Pancreas (tissue), 10 donors: Measurements from ENCODE around the gene NCBP2L. TPM values are rescaled to one million over a fixed set of nuclear protein-coding genes. Genes with fewer than 3 reads are reported as not detected.

Source experiments
- ATAC-seq, 4 donors: fragments of 200-7000 bp; cut with Tn5 transposase; one replicate each; pipeline versions ENCODE4 v1.8.0 to v1.9.1; 2020; ENCODE audit warnings: mild to moderate bottlenecking in 4 of 4, moderate library complexity in 4 of 4
- DNase-seq, 6 donors: peaks; one replicate each; pipeline ENCODE4 v3.0.0-alpha.2; 2020
- FAIRE-seq: peaks from 2 replicates; lab custom pipeline; 2012; peaks lifted over from hg19 to GRCh38; lab: Jason Lieb, UNC
- H3K27ac ChIP-seq, 4 donors: fragments of 200-600 bp; sonication (generic); 1 replicate in 3 of 4; 2 replicates in 1 of 4; pipeline versions ENCODE4 v1.5.0 to v1.8.0; 2020
- H3K27me3 ChIP-seq, 4 donors: fragments of 200-600 bp; one replicate each; pipeline ENCODE4 v1.8.0; 2021
- H3K36me3 ChIP-seq, 3 donors: fragments of 200-600 bp; sonication (generic) in 1 of 3; one replicate each; pipeline versions ENCODE4 v1.5.0 to v1.8.0; 2020 to 2021
- H3K4me1 ChIP-seq, 3 donors: fragments of 200-600 bp; one replicate each; pipeline ENCODE4 v1.8.0; 2021
- H3K4me3 ChIP-seq, 4 donors: fragments of 200-600 bp; sonication (generic) in 2 of 4; one replicate each; pipeline versions ENCODE4 v1.5.0 to v1.8.0; 2020 to 2021
- H3K9me3 ChIP-seq, 4 donors: fragments of 200-600 bp; one replicate each; pipeline ENCODE4 v1.8.0; 2021
- WGBS, 2 donors: extraction: QIAGEN DNeasy Blood & Tissue Kit; methylation state at CpG; one replicate each; pipeline ENCODE4 v1.1.7; 2013; 5-methylcytosine and 5-hydroxymethylcytosine counted together
- intact Hi-C, 3 donors: fragments of 100-400 bp; cut with DNase I; formaldehyde crosslinking; loops; one replicate each; pipeline versions ENCODE4 v1.11.1 to v1.14.2; 2022
- polyA plus RNA-seq, 2 donors: library from polyadenylated mRNA; stranded (reverse); fragments of 200-250 nt; gene quantifications; one replicate each; pipeline ENCODE4 v1.2.3, GENCODE V29; 2013
- total RNA-seq, 6 donors: library from RNA; stranded (reverse); fragmentation: NEBNext Ultra II Directional in 4 of 6; extraction: Animal tissue kit (Norgen Biotek cat#: 25700) in 4 of 6; gene quantifications; one replicate each; pipeline versions ENCODE4 v1.2.1 to v1.2.4, GENCODE V29; 2021 to 2023
- TF ChIP-seq, protein P1 (sequence below), 4 donors: fragments of 200-600 bp; sonication (generic) in 3 of 4; IDR thresholded peaks; one replicate each; pipeline versions ENCODE4 v1.5.0 to v1.8.0; 2021; ENCODE audit warnings: antibody characterized with exemption in 4 of 4
- donor health status: healthy with polysubstance abuse.
- donor health status: DM: no; HTN: no; CAD: no; lungs with moderate emphysema.
- donor health status: DM: no; HTN: no; CAD: no.
- donor health status: control.
- donor health status: control.
- donor health status: Bipolar disorder and iron deficiency.
- donor health status: DM: yes; HTN: yes; CAD: no.
- donor health status: DM: no; HTN: no; CAD: no.
- donor health status: DM: no; HTN: no; CAD: no.
- donor health status: DM: yes; HTN: yes; CAD: no.

NCBP2L gene
- total and polyA plus RNA-seq, 8 donors = 0.11 to 0.38 (median 0.20) TPM; not detected in 3

DNA sequence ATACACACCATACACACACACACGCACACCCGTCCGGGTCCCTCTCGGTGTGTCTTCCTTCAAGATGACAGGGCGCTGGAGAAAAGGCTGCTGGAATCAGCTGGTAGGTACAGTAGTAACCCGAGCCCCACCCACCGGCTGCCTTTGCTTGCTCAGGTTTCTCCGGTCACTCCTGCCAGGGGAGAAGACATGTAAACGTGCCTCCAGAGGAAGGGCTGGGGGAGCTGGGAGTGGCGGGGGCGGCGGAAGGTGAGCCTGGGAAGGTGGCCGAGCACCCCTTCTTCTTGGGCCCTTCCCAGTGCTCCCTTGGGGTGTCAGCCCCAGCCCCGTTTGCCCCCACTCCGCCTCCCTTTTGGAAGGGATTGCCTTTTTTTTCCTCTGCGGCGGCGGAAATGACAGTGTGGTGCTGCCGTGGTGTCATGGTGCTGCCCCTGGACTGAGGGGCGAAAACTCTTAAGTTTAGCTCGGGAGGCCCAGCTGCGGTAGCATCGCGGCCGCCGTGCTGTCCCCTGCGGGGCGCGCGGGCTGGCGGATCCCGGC is 48.2 kb downstream of the NCBP2L start, which contains the start of gene MID2:
Gene MID2, plus strand, starts transcription at position 169 of the 540 bp plus-strand sequence. CDS start 561 bp downstream, outside the sequence.
- ATAC-seq (peak; percentile 68 to 84 (median 78)), FAIRE-seq (no peak), DNase-seq (peak; percentile 54 to 72 (median 67))
- Histone ChIP-seq H3K4me1 (no peaks in the 10 kb centered on the region), H3K9me3 (no peaks in the 10 kb centered on the region), H3K36me3 (no peaks in the 10 kb centered on the region), H3K27me3 (no peaks in the 10 kb centered on the region), H3K4me3 (peak within 1 kb of the TSS; percentile 23 to 54 (median 42)), H3K27ac (peak within 1 kb of the TSS; percentile 69 to 89 (median 79))
- TF ChIP-seq, protein P1, sequence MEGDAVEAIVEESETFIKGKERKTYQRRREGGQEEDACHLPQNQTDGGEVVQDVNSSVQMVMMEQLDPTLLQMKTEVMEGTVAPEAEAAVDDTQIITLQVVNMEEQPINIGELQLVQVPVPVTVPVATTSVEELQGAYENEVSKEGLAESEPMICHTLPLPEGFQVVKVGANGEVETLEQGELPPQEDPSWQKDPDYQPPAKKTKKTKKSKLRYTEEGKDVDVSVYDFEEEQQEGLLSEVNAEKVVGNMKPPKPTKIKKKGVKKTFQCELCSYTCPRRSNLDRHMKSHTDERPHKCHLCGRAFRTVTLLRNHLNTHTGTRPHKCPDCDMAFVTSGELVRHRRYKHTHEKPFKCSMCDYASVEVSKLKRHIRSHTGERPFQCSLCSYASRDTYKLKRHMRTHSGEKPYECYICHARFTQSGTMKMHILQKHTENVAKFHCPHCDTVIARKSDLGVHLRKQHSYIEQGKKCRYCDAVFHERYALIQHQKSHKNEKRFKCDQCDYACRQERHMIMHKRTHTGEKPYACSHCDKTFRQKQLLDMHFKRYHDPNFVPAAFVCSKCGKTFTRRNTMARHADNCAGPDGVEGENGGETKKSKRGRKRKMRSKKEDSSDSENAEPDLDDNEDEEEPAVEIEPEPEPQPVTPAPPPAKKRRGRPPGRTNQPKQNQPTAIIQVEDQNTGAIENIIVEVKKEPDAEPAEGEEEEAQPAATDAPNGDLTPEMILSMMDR (IDR thresholded peaks at IDR 0.05) = no peak
- 0 to 37% methylated on average over 29 to 31 of the region's 32 CpGs for WGBS, 2 donors
- intact Hi-C loops = no loop called here

DNA sequence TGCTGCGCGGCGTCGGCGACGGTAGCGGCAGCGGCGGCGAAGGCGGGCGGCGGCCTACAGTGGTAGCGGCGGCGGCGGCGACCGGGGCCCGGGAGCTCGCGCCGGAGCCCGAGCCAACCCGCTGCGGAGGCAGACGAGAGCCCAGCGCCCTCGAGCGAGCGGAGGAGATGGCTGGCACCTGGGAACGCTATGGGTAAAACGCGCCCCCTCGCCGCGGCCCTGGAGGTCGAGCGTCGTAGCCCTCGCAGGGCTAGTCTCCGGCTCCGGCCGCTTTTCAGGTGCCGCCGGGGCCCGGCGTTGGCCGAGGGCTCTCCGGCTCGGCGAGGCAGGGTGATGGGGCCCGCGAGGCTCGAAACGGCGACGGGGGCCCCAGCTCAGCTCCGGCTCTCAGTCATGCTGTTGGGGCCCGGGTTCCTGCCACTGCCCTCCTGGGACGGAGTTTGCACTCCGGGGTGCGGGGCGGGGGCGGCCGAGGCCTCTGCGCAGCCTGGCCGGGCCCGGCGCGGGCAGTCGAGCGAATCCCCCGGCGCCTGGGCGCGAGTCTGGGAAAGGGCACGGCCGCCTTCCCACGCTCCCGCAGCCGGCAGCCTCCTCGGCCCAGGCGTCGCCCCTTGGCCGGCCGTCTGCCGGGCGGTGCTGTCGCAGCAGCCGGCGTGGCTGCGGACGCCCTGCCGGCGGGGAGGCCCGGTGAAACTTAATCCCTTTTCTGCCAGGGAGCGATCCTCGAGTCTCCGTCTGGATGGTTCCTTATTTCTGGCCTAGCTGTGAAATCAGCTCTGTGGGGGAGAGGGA is 48.9 kb downstream of the NCBP2L start:
- H3K4me3 ChIP-seq = peak overlapping the region; percentile 23 to 54 (median 42)
- intact Hi-C loops = no loop called here
- H3K27ac ChIP-seq = peak overlapping the region; percentile 69 to 89 (median 79)
- peak; percentile 29 to 76 (median 36) for DNase-seq
- no peaks in the 10 kb centered on the region for H3K36me3 ChIP-seq
- WGBS, 2 donors = 1 to 42% methylated on average over 77 to 100 of the region's 100 CpGs
- no peaks in the 10 kb centered on the region for H3K4me1 ChIP-seq
- H3K27me3 ChIP-seq = no peaks in the 10 kb centered on the region
- peak; percentile 66 to 80 (median 74) for ATAC-seq
- TF ChIP-seq, protein P1 (IDR thresholded peaks at IDR 0.05) = no peak
- H3K9me3 ChIP-seq = no peaks in the 10 kb centered on the region
- FAIRE-seq = no peak

DNA sequence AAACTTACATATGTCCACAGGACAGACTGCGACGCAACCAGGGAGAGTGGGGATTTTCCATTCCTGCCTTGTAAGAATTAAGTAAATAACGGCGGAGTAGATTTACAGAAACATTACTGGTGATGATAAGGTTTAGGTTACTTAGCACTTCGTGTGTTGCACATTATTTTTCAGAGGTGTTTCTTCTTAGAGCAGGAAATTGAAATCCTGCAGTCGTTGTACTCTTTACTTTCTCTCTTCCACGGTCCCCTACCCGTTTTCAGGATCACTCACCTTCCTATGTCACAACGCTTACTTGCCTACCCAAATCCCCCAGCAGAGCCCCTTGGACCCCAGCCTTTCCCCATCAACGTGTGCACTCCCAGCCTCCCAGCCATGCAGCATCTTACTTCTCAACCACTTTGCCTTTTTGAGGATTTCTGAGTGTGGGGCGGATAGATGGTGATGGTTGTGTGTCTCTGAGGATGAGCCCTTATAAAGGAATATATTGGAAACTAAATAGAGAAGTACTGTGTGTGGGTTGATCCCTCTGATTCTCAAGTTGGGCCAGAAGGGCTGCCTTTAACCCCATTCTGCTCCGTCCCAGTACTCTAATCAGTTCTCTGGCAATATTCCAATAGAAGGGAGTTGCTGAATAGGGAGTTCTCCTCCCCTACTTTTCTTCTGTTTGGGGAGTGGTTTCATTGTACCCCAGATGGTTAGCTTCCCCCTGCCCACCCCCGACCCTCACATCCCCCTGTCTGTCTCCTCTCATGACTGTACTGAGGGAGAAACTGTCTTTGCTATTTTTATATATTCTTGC is 49.7 kb downstream of the NCBP2L start:
- peak in 2 of 4 donors; percentile 57 to 62 for ATAC-seq
- Histone ChIP-seq H3K9me3 (no peaks in the 10 kb centered on the region), H3K4me1 (no peaks in the 10 kb centered on the region), H3K36me3 (no peaks in the 10 kb centered on the region), H3K27ac (peak overlapping the region; percentile 69 to 89 (median 79)), H3K27me3 (no peaks in the 10 kb centered on the region), H3K4me3 (peak overlapping the region in 3 of 4 donors; percentile 35 to 54 (median 49))
- 11 to 32% methylated on average over 13 of the region's 13 CpGs for WGBS, 2 donors
- TF ChIP-seq, protein P1 (IDR thresholded peaks at IDR 0.05) = no peak
- intact Hi-C loops = no loop called here
- FAIRE-seq = no peak
- no peak for DNase-seq

DNA sequence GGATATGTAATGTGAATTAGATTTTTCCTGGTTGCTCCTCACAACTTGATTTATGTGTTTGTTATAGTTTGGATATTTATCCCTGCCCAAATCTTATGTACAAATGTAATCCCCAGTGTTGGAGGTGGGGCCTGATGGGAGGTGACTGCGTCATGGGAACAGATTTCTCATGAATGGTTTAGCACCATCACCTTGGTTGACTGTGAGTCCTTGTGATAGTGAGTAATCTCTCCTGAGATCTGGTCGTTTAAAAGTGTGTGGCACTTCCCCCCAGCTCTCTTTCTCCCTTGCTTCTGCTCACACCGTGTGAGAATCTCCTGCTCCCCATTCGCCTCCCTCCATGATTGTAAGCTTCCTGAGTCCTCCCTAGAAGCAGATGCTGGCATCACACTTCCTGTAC is 50.3 kb downstream of the NCBP2L start:
- no peak overlapping the region for H3K4me3 ChIP-seq

More for the DNA sequence above, 50.3 kb downstream of the NCBP2L start:
- WGBS, 2 donors = 49 to 63% methylated on average over 4 of the region's 4 CpGs
- H3K36me3 ChIP-seq = no peaks in the 10 kb centered on the region
- no peak for FAIRE-seq
- TF ChIP-seq, protein P1 (IDR thresholded peaks at IDR 0.05) = no peak
- no peaks in the 10 kb centered on the region for H3K27me3 ChIP-seq
- H3K4me1 ChIP-seq = no peaks in the 10 kb centered on the region
- DNase-seq = no peak
- ATAC-seq = no peak
- intact Hi-C loops = no loop called here
- no peaks in the 10 kb centered on the region for H3K9me3 ChIP-seq
- no peak overlapping the region for H3K27ac ChIP-seq
